Natural killer cell treated with Interleukin-12 subunit alpha and Interleukin-12 subunit beta and Interleukin-15 and Interleukin-18, amount 100 ng/mL, for 72 hours (primary cell): ENCODE data around the gene ZNF714. TPM values are rescaled to one million over a fixed set of nuclear protein-coding genes. Genes with fewer than 3 reads are reported as not detected.

Experiments
- ATAC-seq, 2 donors: fragments of 150-1000 bp; cut with Tn5 transposase in 1 of 2; sonication (Bioruptor Pico), chemical (Tn5 transposase) in 1 of 2; 2 replicates each; pipeline ENCODE4 v1.10.0; 2021
- DNase-seq: peaks from one replicate; pipeline ENCODE4 v3.0.0; 2022; ENCODE audit warnings: low spot score
- H3K27ac Mint-ChIP-seq, 2 donors: 1 replicate in 1 of 2; 2 replicates in 1 of 2; pipeline ENCODE4 v1.8.0; 2022; ENCODE audit warnings: mixed read lengths in 2 of 2, mild to moderate bottlenecking in 1 of 2, moderate library complexity in 1 of 2
- H3K27me3 Mint-ChIP-seq, 2 donors: 1 replicate in 1 of 2; 2 replicates in 1 of 2; pipeline ENCODE4 v1.8.0; 2022; ENCODE audit warnings: mixed read lengths in 2 of 2
- H3K36me3 Mint-ChIP-seq: one replicate; pipeline ENCODE4 v1.8.0; 2022; ENCODE audit warnings: mixed read lengths
- H3K4me1 Mint-ChIP-seq, 2 donors: 1 replicate in 1 of 2; 2 replicates in 1 of 2; pipeline ENCODE4 v1.8.0; 2022; ENCODE audit warnings: low read depth in 2 of 2, mixed read lengths in 2 of 2, mild to moderate bottlenecking in 1 of 2
- H3K4me3 Mint-ChIP-seq: one replicate; pipeline ENCODE4 v1.8.0; 2022; ENCODE audit warnings: mixed read lengths
- H3K9me3 Mint-ChIP-seq: 2 replicates; pipeline ENCODE4 v1.8.0; 2022; ENCODE audit warnings: mixed read lengths
- total RNA-seq, 2 donors: library from RNA; stranded (reverse); gene quantifications; one replicate each; pipeline ENCODE4 v1.2.3, GENCODE V29; 2022

The ZNF714 gene
- total RNA-seq, 2 donors from 2014 or later, result 16.9 to 30.1 TPM

GRCh38 chr19:21141787-21142464 is 59.9 kb downstream of the ZNF714 start, which contains the start of gene ZNF431:
Gene ZNF431 (plus strand): TSS chr19:21142040. CDS start chr19:21142184, 144 bp downstream.
- peaks cover 24% of the 10 kb centered on the region for H3K36me3 Mint-ChIP-seq
- no peaks in the 10 kb centered on the region for H3K9me3 Mint-ChIP-seq
- H3K27ac Mint-ChIP-seq, result peak within 1 kb of the TSS; percentile 86 to 97
- ATAC-seq (peak; percentile 100), DNase-seq (peak; percentile 94)
- H3K27me3 Mint-ChIP-seq, result no peaks in the 10 kb centered on the region
- peaks cover 21 to 29% of the 10 kb centered on the region in 2 donors for H3K4me1 Mint-ChIP-seq
- peak within 1 kb of the TSS; percentile 90 for H3K4me3 Mint-ChIP-seq

GRCh38 chr19:21143428-21143827 is 61.4 kb downstream of the ZNF714 start:
- peaks cover 21 to 29% of the 10 kb centered on the region in 2 donors for H3K4me1 Mint-ChIP-seq
- no peaks in the 10 kb centered on the region for H3K9me3 Mint-ChIP-seq
- ATAC-seq, result no peak
- peak overlapping the region; percentile 90 for H3K4me3 Mint-ChIP-seq
- peak overlapping the region; percentile 86 to 97 for H3K27ac Mint-ChIP-seq
- H3K27me3 Mint-ChIP-seq, result no peaks in the 10 kb centered on the region
- no peak for DNase-seq
- H3K36me3 Mint-ChIP-seq, result peaks cover 28% of the 10 kb centered on the region

GRCh38 chr19:21143854-21144253 is 61.9 kb downstream of the ZNF714 start:
- DNase-seq (no peak), ATAC-seq (no peak)
- Mint-ChIP-seq H3K4me1 (peaks cover 21 to 29% of the 10 kb centered on the region in 2 donors), H3K4me3 (peak overlapping the region; percentile 90), H3K27me3 (no peaks in the 10 kb centered on the region), H3K9me3 (no peaks in the 10 kb centered on the region), H3K27ac (peak overlapping the region in 1 of 2 donors; percentile 97), H3K36me3 (peaks cover 32% of the 10 kb centered on the region)

- no peak for DNase-seq
Measured at GRCh38 chr19:21147540-21147939, 65.5 kb downstream of the ZNF714 start.

GRCh38 chr19:21148681-21149080 is 66.7 kb downstream of the ZNF714 start:
- Mint-ChIP-seq H3K27ac (no peak overlapping the region), H3K4me3 (no peak overlapping the region), H3K9me3 (no peaks in the 10 kb centered on the region), H3K4me1 (peaks cover 18 to 22% of the 10 kb centered on the region in 2 donors), H3K36me3 (peaks cover 34% of the 10 kb centered on the region), H3K27me3 (no peaks in the 10 kb centered on the region)
- ATAC-seq (no peak), DNase-seq (no peak)

More at GRCh38 chr19:21147540-21147939, 65.5 kb downstream of the ZNF714 start:
- Mint-ChIP-seq H3K4me1 (peaks cover 25 to 34% of the 10 kb centered on the region in 2 donors), H3K9me3 (no peaks in the 10 kb centered on the region), H3K4me3 (no peak overlapping the region), H3K27me3 (no peaks in the 10 kb centered on the region), H3K27ac (no peak overlapping the region), H3K36me3 (peaks cover 40% of the 10 kb centered on the region)
- no peak for ATAC-seq

GRCh38 chr19:21149877-21150276 is 67.9 kb downstream of the ZNF714 start:
- peaks cover 33% of the 10 kb centered on the region for H3K36me3 Mint-ChIP-seq
- peak overlapping the region in 1 of 2 donors; percentile 39 for H3K27ac Mint-ChIP-seq
- ATAC-seq, result no peak
- H3K4me3 Mint-ChIP-seq, result no peak overlapping the region
- no peak for DNase-seq
- no peaks in the 10 kb centered on the region for H3K27me3 Mint-ChIP-seq
- no peaks in the 10 kb centered on the region for H3K9me3 Mint-ChIP-seq
- peaks cover 18 to 22% of the 10 kb centered on the region in 2 donors for H3K4me1 Mint-ChIP-seq

- Mint-ChIP-seq H3K27ac (peak overlapping the region in 1 of 2 donors; percentile 61), H3K4me1 (peaks cover 20 to 26% of the 10 kb centered on the region in 2 donors), H3K9me3 (no peaks in the 10 kb centered on the region), H3K36me3 (peaks cover 33% of the 10 kb centered on the region), H3K4me3 (no peak overlapping the region), H3K27me3 (no peaks in the 10 kb centered on the region)
- ATAC-seq (no peak), DNase-seq (no peak)
Measured at GRCh38 chr19:21151460-21151859, 69.5 kb downstream of the ZNF714 start.

GRCh38 chr19:21158523-21159135 is 76.6 kb downstream of the ZNF714 start:
- Mint-ChIP-seq H3K4me1 (peaks cover 25 to 28% of the 10 kb centered on the region in 2 donors), H3K4me3 (no peak overlapping the region), H3K9me3 (peaks cover 3% of the 10 kb centered on the region), H3K36me3 (peaks cover 21% of the 10 kb centered on the region), H3K27me3 (no peaks in the 10 kb centered on the region), H3K27ac (peak overlapping the region in 1 of 2 donors; percentile 21)
- DNase-seq (no peak), ATAC-seq (no peak)

GRCh38 chr19:21164541-21164940 is 82.5 kb downstream of the ZNF714 start:
- Mint-ChIP-seq H3K4me3 (no peak overlapping the region), H3K9me3 (no peaks in the 10 kb centered on the region), H3K4me1 (peaks cover 0 to 7% of the 10 kb centered on the region in 2 donors), H3K27me3 (no peaks in the 10 kb centered on the region), H3K36me3 (peaks cover 6% of the 10 kb centered on the region), H3K27ac (no peak overlapping the region)
- no peak for DNase-seq
- no peak for ATAC-seq

- Mint-ChIP-seq H3K4me1 (peaks cover 0 to 5% of the 10 kb centered on the region in 2 donors), H3K9me3 (no peaks in the 10 kb centered on the region), H3K4me3 (no peak overlapping the region), H3K36me3 (peaks cover 13% of the 10 kb centered on the region), H3K27ac (no peak overlapping the region), H3K27me3 (no peaks in the 10 kb centered on the region)
- DNase-seq (no peak), ATAC-seq (no peak)
Measured at GRCh38 chr19:21166436-21166835, 84.4 kb downstream of the ZNF714 start.

Other genes starting within 250 kb of the ZNF714 start
- 10 to 100 TPM; 11.0 to 12.6 TPM for gene ZNF85, start 159.0 kb upstream of the ZNF714 start, total RNA-seq
- gene ZNF430, start 61.5 kb upstream of the ZNF714 start, total RNA-seq, result 10 to 100 TPM; 27.2 to 40.2 TPM
- gene ZNF431, start 59.8 kb downstream of the ZNF714 start, total RNA-seq, result 10 to 100 TPM; 22.2 to 33.6 TPM
- 10 to 100 TPM; 15.7 to 19.6 TPM for gene ZNF708, start 247.2 kb downstream of the ZNF714 start, total RNA-seq